OCI-LY3 (cell line): ENCODE measurements around the gene SRRM4.

Source experiments
- CTCF ChIP-seq: fragments of 200-600, 300-600 bp; sonication (generic); IDR thresholded peaks from 2 replicates; pipeline ENCODE4 v1.5.1; 2014; ENCODE audit warnings: antibody characterized with exemption, low read length, low read depth
- EZH2phosphoT487 ChIP-seq: fragments of 200-600 bp; shearing (Covaris generic); IDR thresholded peaks from 2 replicates; pipeline ENCODE4 v1.6.1; 2018; ENCODE audit warnings: antibody characterized with exemption, mixed run types, low read depth

GRCh38 chr12:119178544-119179334 lies 197.4 kb downstream of the SRRM4 start, which contains the start of gene HSPB8:
- no peak for TF ChIP-seq CTCF
- no peak for TF ChIP-seq EZH2phosphoT487
